ENCODE measurements around the gene TMEM69.

DNA sequence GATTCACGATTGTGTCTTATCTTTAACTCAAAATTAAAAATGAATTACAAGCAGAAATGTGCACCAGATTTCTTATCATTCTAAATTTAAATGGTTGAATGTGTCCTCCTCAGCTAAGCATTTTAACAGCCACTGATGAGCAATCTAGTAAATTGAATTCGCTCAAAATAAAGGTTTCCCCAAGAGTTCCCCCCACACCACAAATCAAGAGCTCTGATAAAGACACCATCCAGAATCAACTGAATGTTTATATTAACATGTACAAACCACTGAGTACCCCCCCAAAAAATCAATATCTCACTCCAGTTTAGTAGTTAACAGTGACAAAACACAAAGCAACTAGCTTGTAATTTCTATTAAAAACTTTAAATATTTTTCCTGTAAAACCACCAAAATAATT lies 3.6 kb upstream of the TMEM69 start:
- TF ChIP-seq JUN (IDR thresholded peaks at IDR 0.05; ENCODE audit: low read depth, low read length) (no peak), RAD21 (IDR thresholded peaks at IDR 0.05 in 1 of 2, conservative IDR thresholded peaks at IDR 0.05 in 1 of 2; ENCODE audit: low read depth in 2 of 2, low read length in 2 of 2) (no peak), TCF12 (IDR thresholded peaks at IDR 0.05; ENCODE audit: low read depth, low read length) (no peak), TAF1 (IDR thresholded peaks at IDR 0.05; ENCODE audit: low read depth, low read length) (no peak), EZH2 (IDR thresholded peaks at IDR 0.05; ENCODE audit: low read depth, low read length, severe bottlenecking) (no peak)
